HG03196 (cell line): ENCODE data around the gene C1orf174.

Experiments
- ATAC-seq: cut with Tn5 transposase; IDR thresholded peaks from one replicate; pipeline ENCODE4 v1.9.1; 2021; ENCODE audit not compliant: unreplicated experiment

The C1orf174 gene

DNA sequence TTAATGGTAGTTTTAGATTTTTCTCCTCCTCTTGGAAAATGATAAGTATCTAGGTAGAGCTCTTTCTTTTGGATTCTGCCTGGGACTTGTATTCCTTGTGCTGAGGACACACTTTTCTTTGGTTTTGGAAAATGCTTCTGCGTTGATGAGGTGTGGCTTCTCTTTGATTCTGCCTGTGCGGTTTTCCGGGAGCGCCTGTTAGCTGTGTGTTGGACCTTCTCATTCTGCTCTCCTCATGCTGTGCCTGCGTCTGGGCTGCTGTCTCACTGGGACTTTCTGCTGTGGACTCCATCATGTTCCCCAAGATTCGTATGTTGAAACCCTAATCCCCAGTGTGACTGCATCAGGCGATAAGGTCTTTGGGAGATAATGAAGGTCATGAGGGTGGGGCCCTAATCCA is 21.0 kb downstream of the C1orf174 start:
- ATAC-seq = no peak

DNA sequence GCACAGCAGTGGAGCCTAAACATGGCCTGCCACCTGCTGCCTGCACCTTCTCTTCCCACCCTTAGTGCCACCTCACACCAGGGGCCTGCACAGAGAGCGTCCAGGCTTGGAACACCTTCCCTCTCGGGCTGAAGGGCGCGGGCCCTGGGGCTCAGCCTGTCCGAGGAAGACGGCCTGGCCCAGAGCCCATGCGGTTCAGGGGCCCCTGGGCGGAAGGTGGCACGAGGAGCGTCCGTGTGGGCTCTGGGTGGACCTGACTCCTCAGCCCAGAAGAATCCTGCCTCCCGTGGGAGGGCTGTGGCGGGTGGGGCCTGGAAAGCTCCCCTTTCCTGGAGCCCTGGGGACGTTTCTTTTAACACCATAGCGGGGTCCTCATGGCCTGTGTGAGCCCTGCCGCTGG is 23.4 kb downstream of the C1orf174 start:
- ATAC-seq = no peak

DNA sequence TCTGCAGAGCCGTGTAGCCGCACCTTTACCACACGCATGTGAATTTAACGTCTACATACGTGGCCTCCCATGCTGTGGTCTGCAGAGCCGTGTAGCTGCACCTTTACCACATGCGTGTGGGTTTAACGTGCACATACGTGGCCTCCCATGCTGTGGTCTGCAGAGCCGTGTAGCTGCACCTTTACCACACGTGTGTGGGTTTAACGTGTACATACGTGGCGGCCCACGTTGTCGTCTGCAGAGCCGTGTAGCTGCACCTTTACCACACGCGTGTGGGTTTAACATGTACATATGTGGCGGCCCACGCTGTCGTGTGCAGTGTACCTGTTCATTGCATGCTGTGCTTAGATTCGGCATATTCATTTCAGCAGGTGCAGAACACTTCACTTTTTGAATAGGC is 25.3 kb downstream of the C1orf174 start:
- ATAC-seq = no peak

DNA sequence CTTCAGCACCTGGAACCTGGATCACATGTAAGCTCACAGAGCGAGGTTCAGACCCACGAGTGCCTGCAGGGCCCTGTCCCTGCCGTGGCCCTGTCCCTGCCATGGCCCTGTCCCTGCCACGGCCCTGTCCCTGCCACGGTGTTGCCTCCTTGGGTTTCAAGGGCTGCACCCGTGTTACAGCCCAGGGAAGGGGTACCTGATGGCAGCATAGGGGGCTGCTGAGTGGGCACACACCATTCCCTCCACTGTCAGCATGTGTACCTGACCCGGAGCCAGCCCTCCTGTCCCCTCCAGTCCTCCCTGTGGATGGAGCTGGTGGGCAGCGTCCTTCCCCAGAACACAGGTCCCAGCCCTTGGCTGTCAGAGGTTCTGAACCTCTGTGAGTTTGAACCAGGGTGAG is 27.5 kb downstream of the C1orf174 start:
- ATAC-seq = no peak

DNA sequence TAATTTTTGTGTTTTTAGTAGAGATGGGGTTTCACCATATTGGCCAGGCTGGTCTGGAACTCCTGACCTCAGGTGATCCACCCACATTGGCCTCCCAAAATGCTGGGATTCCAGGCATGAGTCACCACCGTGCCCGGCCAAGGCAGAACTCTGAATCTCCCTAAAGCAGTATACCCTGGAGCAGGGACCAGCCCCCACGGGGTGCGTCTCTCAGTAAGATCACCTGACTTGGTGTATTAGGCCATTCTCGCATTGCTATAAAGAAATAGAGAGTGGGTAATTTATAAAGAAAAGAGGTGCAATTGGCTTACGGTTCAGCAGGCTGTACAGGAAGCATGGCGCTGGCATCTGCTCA is 28.6 kb downstream of the C1orf174 start:
- no peak for ATAC-seq

DNA sequence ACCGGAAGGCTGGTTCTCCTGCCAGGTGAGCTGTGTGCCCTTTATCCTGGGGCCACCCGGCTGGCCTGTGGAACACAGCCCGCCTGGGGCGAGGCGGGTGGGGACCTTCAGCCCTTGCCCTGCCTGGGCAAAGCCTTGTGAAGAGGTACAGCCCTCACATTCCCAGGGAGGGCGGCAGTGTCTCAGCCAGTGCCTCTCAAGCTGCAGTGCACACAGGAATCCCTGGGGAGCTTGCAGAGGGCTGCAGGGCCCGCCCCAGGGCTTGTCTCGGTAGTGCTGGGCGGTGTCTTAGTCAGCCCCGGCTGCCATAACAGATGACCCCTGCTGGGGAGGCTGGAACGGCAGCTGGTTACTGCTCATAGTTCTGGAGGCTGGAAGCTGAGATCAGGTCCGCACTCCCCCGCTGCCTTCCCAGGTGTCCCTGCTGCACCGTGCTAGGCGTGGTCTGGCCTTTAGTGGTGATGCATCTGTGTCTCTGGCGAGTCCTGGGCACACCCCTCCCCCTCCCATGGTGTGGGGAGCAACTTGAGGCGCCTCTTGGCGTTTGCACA is 30.2 kb downstream of the C1orf174 start:
- ATAC-seq = no peak

DNA sequence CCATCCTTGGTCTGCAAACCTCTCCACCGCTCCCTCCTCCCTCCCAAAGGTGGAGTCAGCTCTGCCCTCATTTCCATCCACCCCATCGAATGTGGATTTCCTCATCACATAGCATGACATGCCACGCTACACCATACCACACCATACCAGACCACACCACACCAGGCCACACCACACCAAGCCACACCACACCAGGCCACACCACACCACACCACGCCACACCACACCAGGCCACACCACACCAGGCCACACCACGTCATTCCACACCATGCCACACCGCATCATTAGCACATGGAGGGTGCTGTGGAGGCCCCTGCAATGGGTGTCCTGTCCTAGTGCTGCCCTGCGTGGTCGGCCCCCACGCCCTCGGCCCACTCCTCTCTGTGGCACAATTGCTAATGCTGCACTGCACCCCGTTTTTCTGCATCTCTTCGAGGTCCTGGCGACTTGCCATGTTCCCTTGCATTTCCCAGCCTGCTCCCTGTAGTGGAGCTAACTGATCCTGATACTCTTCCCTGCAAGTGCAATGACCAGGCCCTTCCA is 31.5 kb downstream of the C1orf174 start:
- ATAC-seq = no peak

DNA sequence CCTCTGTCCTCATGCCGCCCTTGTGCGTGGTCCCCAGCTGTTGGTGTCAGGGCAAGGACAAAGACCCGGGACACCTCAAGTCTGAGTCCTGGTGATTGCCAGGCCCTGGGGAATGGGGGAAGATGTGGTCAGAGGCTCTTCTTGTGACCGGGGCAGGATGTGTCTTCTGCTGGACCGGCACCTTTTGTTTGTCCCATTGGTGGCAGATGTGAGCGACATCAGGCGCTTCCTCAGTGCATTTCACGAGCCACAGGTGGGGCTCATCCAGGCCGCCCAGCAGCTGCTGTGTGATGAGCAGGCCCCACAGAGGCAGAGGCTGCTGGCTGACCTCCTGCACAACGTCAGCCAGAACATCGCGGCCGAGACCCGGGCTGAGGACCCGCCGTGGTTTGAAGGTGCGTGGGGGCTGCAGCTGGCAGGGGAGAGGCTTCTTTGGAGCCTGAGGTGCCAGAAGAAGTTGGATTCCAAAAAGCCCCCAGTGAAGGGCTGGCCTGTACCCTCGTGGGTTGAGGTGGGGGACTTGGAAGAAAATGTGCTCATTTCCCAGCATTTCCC is 34.4 kb downstream of the C1orf174 start:
- no peak for ATAC-seq

DNA sequence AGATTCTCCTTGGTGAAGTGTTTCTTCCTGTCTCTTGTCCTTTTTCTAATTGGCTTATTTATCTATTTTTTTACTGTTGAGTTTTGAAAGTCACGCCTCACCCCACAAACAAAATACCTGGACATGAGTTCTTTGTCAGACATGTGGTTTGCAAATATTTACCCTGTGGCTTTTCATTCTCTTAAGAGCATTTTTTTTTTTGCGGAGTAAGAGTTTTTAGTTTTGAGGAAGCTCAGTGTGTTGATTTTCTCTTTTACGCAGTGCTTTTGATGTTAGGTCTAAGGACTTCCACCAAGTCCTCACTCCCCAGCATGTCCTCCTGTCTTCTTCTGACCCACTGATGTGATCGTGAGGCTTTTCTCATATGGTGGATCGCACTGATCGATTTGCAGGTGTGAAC is 35.2 kb downstream of the C1orf174 start:
- no peak for ATAC-seq

DNA sequence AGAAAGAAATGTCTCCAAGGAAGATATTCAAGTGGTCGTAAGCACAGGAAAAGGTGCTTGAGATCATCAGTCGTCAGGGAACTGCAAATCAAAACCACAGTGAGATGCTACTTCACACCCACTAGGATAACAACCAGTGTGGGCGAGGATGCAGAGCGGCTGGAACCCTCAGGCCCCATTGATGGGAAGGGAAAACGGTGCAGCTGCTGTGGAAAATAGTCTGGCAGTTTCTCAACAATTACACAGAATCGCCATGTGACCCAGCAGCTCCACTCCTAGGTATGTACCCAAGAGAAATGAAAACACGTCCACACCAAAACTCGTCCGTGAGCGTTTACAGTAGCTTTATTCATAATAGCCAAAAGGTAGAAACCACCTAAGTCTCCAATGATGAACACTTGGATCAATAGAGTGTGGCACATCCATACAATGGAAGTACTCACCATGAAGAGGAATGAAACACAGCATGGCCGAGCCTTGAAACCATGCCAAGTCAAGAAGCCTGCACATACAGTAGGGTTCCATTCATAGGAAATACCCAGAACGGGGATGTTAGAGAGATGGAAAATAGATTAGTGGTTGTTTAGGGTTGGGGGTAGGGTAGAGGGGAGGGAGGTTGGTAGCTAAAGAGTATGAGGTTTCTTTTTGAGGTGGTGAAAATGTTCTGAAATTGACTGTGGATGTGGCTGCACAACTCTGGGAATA is 36.7 kb downstream of the C1orf174 start:
- no peak for ATAC-seq

DNA sequence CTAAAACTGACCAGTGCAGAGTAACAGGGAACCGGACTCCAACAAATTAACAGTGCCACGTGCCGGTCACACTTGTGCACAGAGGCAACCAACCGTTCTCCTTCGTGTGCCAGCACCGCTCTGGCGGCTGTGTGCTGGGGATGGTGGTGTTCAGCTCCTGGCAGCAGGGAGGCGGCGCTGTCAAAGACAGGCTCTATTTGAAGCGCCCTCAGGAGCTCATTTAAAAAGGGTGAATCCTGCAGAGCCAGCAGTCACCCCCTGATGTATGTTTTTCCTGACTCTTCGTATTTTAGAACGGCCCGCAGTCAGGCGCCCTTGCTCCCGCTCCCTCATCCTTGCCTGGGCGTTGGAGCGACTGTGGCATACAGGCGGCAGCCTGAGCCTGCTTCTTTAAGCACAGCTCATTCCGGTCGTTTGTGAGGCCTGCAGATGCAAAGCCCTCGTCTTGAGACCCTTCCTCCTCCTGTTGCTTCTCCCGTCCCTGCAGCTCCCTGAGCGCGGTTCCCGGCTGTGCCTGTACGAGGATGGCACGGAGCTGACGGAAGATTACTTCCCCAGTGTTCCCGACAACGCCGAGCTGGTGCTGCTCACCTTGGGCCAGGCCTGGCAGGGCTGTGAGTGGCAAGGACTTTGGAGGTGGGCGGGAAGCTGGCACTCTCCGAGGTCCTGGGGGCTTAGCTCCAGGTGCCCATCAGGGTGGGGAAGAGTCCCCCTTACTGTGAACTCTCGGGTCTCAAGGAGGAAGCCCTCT is 41.7 kb downstream of the C1orf174 start:
- no peak for ATAC-seq

DNA sequence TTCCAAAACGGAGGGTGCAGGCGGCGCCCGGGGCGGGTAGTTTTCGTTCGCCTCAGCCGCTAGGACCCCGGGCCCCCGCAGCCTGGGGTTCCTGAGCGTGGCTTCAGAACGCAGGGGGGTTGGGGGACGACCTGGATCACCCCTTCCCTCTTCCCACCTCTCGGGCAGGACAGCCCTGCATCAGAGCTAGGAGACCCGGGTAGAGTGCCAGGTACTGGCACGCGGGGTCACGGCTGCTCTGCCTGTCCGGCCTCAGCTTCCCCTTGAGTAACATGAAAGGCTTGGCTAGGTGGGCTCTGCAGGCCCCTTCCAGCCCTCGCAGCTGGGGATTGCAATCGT is 42.3 kb downstream of the C1orf174 start:
- no peak for ATAC-seq

DNA sequence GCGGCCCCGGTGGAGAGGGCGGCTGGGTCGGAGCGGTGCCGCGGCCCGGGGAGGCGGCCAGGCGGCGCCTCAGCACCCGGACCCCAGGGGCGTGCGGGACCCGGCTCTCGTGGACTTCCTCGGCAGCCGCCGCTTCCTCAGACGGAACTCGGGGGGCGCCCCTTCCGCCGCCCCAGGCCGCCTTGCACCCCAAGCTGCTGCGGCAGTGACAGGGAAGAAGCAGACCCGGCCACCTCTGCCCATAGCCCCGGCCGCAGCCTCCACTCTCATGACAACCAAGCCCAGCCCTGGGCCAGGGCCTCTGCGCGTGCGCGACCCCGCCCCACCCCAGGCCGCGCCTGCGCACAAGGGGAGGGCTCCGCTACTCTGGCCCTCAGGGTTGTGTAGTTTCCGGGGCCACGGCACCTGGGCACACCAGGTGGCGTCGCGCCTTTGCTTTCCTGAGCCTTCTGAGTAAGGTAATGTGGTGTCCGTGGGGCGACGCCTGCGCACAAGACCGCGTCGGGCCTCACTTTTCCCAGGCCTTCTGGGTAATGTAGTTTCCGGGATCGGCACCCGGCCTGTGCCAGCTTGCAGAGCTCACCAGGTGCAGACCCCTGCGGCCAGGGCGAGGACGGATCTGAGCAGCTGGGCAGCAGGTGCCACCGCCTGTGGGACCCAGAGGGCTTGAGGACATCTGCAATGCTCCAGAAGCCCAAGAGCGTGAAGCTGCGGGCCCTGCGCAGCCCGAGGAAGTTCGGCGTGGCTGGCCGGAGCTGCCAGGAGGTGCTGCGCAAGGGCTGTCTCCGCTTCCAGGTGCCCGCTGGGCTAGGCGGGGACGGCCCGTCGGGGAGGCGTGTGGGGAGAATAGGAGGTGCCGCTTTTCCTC is 42.9 kb downstream of the C1orf174 start, which contains the start of the genes CEP104 and DFFB:
Gene CEP104 (minus strand): TSS at position 289 of the 868 bp plus-strand sequence. CDS start 4,804 bp downstream, outside the sequence.
Gene DFFB (plus strand): TSS at position 554 of the 868 bp plus-strand sequence. CDS start 128 bp downstream, at position 682.
- ATAC-seq = peak; percentile 93

DNA sequence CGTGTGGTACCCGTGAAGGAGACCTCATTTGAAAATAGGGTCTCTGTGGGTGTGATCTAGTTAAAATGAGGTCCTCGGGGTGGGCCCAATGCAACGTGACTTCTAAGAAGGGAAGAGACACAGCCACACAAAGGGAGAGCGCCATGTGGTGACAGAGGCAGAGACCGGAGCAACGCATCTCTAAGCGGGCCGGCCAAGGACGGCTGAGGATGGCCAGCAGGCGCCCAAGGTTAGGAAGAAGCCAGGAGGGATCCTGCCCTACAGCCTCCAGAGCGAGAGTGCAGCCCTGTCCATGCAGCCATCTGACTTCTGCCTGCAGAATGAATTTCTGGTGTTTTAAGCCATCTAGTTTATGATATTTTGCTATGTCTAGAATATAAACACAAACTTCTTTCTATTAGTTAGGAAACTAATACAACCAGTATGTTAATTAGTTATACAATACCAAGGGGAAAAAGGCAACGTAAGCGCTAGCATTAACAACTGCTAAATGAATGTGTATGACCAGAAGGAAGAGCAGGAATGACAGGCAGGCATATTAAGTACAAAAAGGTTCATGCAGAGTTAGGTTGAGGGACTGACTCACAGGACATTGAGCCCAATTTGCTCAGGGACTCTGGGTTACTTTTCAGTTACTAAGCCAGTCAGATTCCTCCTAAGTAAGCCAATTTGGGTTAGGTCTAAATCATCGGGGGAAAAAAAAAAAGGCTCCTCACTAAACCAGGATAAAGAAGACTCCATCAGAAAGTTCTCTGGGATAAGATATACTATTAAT is 47.2 kb downstream of the C1orf174 start:
- no peak for ATAC-seq

DNA sequence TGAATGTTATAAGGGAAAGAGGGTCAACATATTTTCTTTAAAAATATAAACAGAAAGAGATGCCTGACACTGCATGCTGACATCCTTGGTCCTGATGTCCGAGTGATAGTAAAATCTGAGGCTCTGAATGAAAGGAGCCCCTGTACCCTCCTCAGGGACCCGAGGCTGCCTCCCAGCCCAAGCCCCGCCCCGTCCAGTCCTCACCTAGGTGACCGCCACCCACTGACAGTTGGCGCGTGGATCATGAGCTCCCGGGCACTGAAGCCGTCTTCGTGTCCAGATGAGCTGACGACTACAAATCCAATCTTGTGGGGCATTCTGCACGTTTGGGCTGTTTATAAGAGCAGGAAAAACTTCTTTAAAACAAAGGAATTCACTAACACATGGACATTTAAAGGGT is 48.0 kb downstream of the C1orf174 start:
- no peak for ATAC-seq

DNA sequence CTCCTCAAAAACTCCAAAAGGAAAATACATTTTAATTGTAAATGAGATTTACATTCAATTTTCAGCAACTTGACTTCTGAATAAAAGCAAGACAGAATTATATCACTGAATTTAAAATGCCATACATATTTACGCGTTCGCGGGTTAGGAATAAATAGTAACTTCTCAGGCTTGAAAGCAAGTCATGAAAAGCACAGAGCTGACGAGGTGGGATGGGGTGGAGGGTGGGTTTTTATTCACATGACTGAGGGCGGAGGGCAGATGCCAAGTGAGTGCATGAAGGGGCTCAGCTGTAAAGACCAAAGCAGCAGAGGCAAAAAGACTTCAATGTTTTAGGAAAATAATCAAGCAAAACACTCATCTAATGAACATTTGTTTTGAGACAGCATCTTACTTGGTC is 48.8 kb downstream of the C1orf174 start:
- ATAC-seq = no peak

DNA sequence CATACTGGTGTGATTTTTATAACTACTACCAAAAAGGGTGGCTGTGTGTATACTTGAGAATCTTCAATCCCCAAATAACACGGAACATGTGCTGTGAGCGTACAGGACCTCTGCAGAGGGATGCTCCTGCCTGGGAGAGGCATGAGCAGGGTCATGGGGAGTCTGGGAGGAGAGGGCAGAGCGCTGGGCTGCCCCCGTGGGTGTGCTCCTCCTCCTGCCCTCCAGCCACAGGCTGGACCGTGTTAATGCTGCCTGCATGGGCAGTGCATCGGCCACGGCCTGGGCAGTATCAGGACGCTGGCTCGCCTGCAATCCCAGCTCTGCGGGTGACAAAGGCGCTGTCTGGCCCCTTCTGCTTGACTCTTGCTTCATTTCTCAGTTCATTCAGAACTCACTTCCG is 49.2 kb downstream of the C1orf174 start:
- ATAC-seq = no peak

DNA sequence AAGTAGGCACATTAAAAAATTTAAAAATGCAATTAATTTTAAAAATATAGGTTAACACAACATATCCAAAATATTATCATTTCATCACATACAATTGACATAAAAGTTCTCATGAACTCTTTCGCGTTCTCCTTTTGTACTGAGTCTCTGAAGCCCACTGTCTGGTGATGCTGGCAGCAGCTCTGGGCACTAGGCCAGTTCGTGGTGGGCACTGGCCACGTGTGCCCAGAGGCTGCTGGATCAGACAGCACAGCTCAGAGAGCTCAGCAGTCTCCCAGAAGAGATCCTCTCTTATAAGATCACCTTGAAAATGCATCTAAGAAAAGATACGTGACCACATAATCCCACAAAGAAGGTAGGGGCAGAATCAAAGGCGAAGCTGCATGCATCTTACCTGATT is 53.0 kb downstream of the C1orf174 start:
- no peak for ATAC-seq

DNA sequence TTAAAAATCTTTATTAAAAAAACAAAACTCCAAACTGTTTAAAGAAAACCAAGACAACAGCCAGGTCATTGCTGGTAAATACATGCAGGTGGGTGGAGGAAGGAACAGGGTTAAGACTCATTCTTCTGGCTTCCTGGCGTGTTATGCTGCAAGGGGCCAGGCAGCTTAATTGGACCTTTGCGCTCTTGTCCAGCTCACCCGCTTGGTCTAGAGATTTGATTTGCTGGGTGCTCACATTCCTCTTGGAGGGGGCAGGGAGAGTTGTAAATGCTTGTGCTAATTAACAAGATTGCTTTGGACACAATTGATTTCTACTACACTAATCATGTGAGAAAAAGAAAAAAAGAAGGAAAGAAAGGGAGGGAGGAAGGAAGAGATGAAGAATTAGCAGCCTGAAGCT is 53.5 kb downstream of the C1orf174 start:
- ATAC-seq = no peak

DNA sequence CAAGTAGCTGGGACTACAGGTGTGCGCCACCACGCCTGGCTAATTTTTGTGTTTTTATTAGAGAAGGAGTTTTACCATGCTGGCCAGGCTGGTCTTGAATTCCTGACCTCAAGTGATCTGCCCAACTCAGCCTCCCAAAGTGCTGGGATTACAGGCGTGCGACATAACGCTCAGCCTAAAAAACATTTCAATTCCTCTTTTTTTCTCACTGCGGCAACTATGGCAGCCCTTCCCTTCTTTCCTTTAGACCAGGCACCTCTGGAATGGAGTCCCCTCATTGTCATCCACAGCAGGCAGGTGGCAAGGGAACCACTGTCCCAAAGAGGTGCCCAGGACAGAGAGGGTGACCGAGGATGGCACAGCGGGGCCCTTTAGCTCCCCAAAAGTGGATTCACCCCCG is 57.2 kb downstream of the C1orf174 start:
- ATAC-seq = no peak
